GF-D8 (cell line): ENCODE results near the gene PITPNB.

Source experiments
- DNase-seq: peaks from one replicate; lab custom pipeline; 2025; lab: John Stamatoyannopoulos, UW

PITPNB gene

GRCh38 chr22:27832606-27833005 lies 86.5 kb downstream of the PITPNB start:
- DNase-seq: no peak

GRCh38 chr22:27829620-27830019 lies 89.4 kb downstream of the PITPNB start:
- no peak for DNase-seq

DNA sequence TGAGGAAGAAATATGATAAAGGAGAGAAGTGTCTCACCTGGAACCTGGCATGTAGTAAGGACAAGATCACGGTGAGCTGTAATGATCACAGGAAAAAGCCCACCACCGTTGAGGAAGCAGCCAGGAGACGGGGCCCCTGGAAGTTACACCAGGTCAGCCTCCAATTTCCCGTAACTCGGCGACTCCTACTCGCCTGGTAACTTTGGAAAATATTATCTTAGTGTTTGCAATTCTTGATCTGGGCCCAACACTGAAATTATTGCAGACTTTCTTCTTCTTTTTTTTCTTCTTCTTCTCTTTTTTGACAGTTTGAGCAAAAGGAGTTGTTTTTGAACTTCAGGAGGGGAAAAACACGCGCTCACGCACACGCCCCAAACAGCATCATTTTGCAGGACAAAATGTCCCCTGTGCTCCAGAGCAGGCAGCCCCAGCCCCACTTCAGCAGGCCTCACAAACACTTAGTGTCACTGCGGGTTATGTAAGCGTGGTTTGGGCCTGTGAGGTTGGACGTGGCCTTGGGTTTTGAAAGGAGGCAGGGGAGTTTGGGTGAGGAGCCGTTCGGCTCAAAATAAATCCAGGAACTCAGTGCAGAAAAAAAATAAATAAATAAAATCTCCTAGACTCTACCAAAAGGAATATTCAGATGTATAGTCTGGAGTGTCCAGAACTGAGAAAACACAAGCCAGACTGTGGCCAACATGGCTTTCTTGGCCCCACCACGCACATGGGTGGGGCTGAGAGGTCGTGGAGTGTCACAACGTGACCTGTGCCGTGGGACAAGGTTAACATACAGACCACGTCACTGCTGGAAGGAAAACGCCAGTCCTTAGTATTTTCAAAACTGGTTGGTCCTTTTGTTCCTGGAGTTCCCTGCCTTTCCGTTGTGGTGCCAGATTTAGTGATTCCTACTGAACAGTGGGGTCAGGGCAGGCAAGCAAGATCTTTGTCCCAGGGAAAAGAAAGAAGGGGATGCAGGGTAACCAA lies 91.2 kb downstream of the PITPNB start:
- no peak for DNase-seq

GRCh38 chr22:27825174-27825573 lies 93.9 kb downstream of the PITPNB start:
- no peak for DNase-seq

- DNase-seq: no peak
These were observed 95.8 kb downstream of the PITPNB start for GRCh38 chr22:27823221-27823620.

DNA sequence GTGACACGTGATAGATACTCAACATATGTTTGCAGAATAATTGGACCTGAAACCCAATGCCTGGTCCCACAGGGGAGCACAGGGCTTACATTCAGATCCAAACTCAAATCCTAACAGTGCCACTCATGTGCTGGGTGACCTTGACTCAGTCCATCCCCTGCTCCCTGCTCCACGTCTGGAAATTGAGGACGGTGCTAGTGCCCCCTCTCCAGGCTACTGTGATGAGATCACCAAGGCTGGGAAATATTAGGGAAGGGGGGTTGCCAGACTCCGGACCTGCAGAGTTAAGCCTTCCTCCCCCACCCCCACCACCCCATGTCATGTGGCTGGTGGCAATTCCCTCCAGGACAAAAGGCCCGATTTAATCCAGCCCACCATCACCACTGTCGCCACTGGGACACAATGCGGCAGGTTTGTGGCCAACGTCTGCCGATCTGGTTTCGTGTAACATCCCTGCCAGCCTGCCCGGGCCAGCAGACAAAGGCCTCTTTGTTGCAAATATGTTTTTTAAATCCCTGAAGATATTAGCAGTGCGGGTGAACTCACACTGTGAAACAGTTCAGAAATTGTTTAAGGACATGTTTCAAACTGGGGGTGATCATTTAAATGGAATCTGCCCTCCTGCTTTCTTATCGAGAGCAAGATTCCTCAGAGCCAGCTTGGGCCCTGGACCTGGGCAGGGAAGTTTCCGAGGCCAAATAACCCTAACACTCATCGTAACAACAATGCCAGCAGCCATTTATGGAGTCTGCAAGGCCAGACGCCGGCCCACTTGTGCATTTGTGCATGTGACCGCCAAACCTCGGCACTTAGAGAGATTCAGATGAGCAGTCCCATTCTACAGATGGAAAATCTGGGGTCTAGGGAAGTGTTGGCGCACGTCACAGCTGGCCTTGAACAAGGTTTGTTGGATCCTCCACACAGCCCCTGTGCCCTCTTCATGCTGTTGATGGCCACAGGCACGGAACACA lies 97.9 kb downstream of the PITPNB start:
- no peak for DNase-seq

DNA sequence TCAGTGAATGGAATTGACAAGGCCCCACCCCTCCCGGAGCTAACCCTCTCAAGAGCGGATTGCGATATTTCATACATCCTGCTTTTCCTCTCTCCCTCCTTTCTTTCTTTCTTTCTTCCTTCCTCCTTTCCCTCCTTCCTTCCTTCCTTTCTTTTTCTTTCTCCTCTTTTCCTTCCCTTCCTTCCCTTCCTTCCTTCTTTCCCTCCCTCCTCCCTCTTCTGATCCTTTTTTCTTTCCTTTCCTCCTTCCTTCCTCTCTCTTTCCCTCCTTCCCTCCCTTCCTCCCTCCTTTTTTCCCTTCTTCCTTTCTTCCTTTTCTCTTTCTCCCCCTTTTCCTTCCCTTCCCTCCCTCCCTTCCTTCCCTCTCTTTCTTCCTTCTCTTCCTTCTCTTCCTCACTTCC lies 102.5 kb downstream of the PITPNB start:
- DNase-seq: no peak

- DNase-seq: no peak
These were observed 103.1 kb downstream of the PITPNB start for GRCh38 chr22:27815826-27816530.

- DNase-seq: no peak
These were observed 104.1 kb downstream of the PITPNB start for GRCh38 chr22:27814993-27815392.

DNA sequence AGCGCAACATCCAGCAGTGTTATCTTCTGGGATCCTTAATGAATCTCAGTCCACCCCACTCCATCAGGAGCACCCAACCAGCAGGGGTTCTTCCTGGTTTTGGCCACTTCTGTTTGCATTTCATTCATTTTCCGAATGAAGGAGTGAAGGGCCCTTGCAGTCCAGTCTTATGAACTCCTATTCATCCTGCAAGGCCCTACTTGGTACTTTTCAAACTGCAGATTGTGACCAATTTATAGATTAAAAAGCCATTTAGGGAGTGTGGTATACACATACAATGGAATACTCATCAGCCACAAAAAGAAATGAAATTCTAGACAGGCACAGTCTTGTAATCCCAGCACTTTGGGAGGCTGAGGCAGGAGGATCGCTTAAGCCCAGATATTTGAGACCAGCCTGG lies 107.3 kb downstream of the PITPNB start:
- no peak for DNase-seq

GRCh38 chr22:27810609-27811151 lies 108.4 kb downstream of the PITPNB start:
- no peak for DNase-seq

DNA sequence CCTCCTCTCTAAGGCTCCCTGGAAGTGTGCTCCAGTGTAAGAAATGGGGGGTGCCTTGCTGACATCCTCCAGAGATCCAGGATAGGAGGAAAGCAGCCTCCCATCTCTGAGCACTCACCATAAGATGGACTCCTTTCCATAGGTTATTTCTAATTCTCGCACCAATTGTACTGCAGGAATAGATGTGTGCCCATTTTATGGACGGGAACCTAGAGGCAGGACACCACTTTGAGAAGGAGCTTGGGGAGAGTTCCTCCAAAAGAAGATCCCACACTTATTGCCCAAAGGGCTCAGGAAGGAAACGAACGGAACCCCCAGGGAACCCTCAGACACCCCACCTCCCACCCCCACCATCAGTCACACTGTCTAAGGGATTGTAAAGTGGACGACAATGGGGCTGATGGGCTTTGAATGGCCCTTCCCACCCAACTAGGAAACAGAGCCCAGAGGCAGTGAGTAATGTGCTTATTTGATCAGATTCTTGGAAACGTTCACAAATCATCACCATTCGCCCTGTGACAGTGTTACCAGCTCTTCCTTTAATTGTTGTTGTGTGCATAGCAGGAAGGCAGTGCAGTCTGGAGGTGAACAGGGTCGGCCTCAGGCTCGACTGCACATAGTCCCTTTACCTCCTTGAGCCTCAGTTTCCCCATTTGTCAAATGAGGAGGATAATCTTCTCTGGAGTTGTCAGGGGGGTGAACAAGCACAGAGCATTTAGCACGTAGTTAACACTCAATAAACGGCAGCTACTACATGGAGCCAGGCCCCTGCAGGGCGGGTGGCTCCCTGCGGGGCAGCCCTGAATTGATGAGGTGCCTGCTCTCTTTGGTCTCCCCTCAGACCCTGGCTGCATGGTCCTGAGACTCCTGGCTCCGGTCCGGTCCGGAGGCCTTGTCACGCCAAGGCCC lies 109.1 kb downstream of the PITPNB start:
- DNase-seq: no peak

DNA sequence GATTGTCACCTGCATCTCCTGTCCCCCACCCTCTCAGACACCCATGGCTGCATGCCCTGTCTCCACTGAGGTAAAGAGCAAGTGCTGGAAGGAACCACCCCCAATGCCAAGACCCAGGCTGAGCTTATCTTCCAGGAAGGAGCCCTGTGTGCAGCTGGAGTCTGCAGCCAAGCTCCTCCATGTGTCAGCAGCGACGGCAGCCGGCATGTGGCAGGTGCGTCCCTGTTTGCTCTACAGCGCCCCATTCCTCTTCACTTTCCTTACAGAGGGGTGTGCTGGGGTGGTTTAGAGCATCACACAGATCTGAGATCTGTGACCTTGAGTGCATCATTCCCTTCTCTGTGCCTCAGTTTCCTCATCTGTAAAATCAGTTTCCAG lies 109.8 kb downstream of the PITPNB start:
- DNase-seq: no peak

DNA sequence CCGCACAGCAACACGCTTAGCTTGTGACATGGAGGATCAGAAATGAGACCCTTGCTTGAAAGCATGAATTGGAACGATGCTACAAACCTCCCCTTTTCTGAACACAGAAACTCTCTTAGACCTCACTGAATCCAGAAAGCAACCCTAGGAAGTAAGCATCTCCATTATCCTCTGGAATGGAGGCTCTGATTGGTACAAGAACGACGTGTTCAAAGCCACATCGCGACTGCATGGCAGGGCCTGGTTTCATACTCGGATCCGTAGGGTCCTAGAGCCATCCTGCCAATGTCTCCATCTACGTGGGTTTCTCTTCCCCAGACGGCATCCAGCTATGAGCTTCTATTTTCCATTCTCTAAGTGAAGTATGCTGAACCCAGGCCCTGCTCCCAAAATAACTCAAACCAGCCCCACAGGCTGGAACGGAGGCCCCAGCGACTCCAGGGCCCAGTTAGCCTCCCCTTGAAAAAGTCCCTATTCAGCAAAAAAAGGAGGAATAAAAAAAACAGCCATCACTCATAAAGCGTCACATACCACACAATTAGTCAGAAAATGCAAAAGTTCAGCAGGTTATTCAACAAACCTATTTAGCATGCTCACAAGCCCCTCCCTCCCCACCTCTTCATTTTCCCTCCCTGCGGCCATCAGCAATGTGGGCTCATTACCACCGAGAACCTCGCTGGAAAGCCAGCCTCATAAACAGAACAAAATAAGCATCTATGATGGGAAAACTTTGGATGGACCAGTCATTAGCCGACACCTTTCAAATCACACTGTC lies 110.4 kb downstream of the PITPNB start:
- DNase-seq: no peak

DNA sequence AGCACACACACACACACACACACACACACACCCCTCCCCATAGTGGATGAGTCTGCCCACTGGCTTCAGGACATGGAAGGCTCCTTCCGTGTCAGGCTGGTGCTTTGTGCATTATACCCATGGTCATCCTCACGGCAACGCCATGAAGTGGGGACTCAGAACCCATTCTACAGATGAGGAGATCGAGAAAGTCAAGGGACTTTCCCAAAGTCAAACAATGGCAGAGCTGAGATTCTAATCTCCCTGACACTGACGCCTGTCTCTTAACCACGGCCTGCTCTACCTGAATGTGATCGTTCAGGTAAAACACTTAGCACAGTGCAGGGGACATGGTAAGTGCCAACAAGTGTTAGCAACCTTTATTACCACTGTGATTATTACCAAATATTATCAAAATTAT lies 113.2 kb downstream of the PITPNB start:
- DNase-seq: no peak

DNA sequence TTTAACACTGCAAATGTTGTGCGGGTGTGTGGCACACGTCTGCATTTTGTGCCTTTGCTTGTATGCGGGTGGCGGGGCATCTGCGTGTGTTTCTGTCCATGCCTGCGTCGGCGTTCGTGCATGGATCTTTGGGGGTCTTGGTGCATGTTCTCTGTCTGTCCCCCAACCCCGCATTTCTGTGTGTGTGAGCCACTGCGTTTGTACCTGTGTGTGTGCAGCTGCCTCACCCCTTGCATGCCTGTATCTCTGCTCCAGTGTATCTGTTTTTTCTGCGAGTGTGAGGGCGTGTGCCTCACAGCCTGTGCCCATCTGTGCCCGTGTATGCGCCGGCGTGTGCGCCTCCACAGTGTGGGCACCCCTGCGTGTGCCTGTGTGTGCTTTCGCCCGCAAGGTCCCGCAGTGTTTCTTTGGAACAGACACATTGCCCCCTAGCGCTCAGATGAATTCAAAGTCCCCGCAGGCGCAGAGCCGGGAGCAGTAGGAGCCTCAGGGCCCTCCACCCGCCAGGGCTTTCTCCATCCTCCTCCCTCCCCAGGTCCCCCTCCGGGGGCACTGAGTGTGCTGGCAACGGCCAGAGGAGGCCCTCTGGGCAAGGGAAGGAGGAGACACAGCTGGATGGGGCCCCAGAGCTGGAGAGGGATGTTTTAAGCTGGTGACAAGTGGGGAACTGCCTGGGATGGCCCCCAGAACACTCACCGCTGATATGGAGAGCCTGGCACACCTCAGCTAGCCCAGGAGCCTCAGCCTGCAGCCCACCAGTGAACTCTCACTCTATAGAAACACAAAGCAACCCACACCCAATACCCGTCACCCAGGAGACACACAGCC lies 114.4 kb downstream of the PITPNB start:
- DNase-seq: no peak

GRCh38 chr22:27803841-27804415 lies 115.1 kb downstream of the PITPNB start:
- no peak for DNase-seq

- no peak for DNase-seq
These were observed 116.5 kb downstream of the PITPNB start for GRCh38 chr22:27802346-27803073.
